Peyer's patch (tissue), 4 donors: Measurements from ENCODE around the gene B4GALT3. TPM values are rescaled to one million over a fixed set of nuclear protein-coding genes. Genes with fewer than 3 reads are reported as not detected.

Experiments
- DNase-seq, 3 donors: peaks; one replicate each; pipeline ENCODE4 v3.0.0-alpha.2; 2017 to 2019
- H3K27ac ChIP-seq, 4 donors: fragments of 200-600 bp; sonication (generic); one replicate each; pipeline ENCODE4 v1.5.1; 2016 to 2019
- H3K27me3 ChIP-seq, 2 donors: fragments of 200-600 bp; sonication (generic); one replicate each; pipeline ENCODE4 v1.5.1; 2019
- H3K36me3 ChIP-seq, 3 donors: fragments of 200-600 bp; sonication (generic); one replicate each; pipeline ENCODE4 v1.5.1; 2016 to 2019
- H3K4me1 ChIP-seq, 4 donors: fragments of 200-600 bp; sonication (generic); one replicate each; pipeline ENCODE4 v1.5.1; 2016 to 2019
- H3K4me3 ChIP-seq, 4 donors: fragments of 200-600 bp; sonication (generic); 1 replicate in 3 of 4; 2 replicates in 1 of 4; pipeline ENCODE4 v1.5.1; 2016 to 2019; ENCODE audit warnings: mild to moderate bottlenecking in 1 of 4
- H3K9me3 ChIP-seq, 4 donors: fragments of 200-600 bp; sonication (generic); one replicate each; pipeline ENCODE4 v1.5.1; 2016 to 2019; ENCODE audit warnings: mild to moderate bottlenecking in 1 of 4
- CTCF ChIP-seq, 6 experiments: fragments of 450-650 bp in 4 of 6; fragments of 200-600 bp in 2 of 6; sonication (generic) in 1 of 6; IDR thresholded peaks; one replicate each; pipeline ENCODE4 v1.5.1; 2017 to 2019; ENCODE audit warnings: antibody characterized with exemption in 6 of 6, mild to moderate bottlenecking in 3 of 6, moderate library complexity in 1 of 6
- POLR2A ChIP-seq, 2 donors: fragments of 450-650 bp; IDR thresholded peaks; one replicate each; pipeline ENCODE4 v1.5.1; 2017; ENCODE audit warnings: antibody characterized with exemption in 2 of 2, mild to moderate bottlenecking in 2 of 2, moderate library complexity in 2 of 2
- total RNA-seq, 4 donors: library from RNA; depleted of rRNA; stranded (reverse); fragments of >200 nt; gene quantifications; one replicate each; pipeline ENCODE4 v1.1.0, GENCODE V29; 2016

B4GALT3 gene
- total RNA-seq, 4 donors from 2014 or later, result 25.2 to 34.1 (median 29.4) TPM

DNA sequence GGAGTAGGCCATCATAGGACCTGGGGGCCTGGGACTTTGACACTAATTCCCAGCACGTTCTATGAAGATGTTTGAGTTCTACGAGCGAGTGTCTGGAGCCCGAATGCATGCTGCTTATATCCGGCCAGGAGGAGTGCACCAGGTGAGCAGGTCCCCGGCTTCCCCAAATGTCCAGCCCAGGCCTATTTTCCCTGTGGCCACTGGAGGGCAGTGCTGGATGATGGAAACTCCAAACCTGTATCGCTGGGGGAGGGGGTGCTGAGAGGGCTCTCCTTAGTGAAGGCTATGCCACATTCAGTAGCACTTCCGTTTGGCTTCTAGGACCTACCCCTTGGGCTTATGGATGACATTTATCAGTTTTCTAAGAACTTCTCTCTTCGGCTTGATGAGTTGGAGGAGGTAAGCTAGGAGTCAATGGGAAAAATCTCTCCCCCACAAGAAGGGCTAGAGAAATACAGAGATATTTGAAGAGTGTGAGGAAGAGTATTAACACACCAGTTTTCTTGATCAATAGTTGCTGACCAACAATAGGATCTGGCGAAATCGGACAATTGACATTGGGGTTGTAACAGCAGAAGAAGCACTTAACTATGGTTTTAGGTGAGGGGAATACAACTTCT, 32.6 kb upstream of the B4GALT3 start:
- Histone ChIP-seq H3K27ac (no peak overlapping the region), H3K36me3 (peaks cover 0 to 94% (median 0%) of the 10 kb centered on the region in 3 donors), H3K4me3 (no peak overlapping the region), H3K4me1 (peaks cover 0 to 25% (median 0%) of the 10 kb centered on the region in 4 donors), H3K9me3 (no peaks in the 10 kb centered on the region), H3K27me3 (no peaks in the 10 kb centered on the region)
- TF ChIP-seq CTCF (IDR thresholded peaks at IDR 0.05), result peak; percentile 74 to 91 (median 85)
- TF ChIP-seq POLR2A (IDR thresholded peaks at IDR 0.05), result no peak
- DNase-seq, result peak; percentile 63 to 85 (median 76)

DNA sequence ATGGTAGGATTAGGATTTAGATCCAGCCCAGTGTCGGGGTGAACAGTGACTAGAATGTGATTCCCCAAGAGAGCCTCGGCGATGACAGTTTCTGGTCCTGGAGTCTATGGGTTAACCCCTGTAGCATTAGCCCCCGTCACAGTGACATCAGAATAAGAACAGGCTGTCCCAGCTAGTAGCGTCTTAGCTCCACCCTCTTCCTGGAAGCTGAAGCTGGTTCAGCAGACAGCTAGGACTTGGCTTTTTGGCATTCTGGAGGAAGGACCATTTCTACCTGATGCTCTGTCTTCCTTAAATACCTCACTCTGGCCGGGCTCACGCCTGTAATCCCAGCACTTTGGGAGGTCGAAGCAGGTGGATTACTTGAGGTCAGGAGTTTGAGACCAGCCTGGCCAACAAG, 29.9 kb upstream of the B4GALT3 start:
- peak in 1 of 3 donors; percentile 74 for DNase-seq
- H3K4me3 ChIP-seq, result no peak overlapping the region
- no peaks in the 10 kb centered on the region for H3K9me3 ChIP-seq
- peaks cover 0 to 83% (median 0%) of the 10 kb centered on the region in 3 donors for H3K36me3 ChIP-seq
- peaks cover 0 to 45% (median 2%) of the 10 kb centered on the region in 4 donors for H3K4me1 ChIP-seq
- TF ChIP-seq CTCF (IDR thresholded peaks at IDR 0.05) (no peak), POLR2A (IDR thresholded peaks at IDR 0.05) (peak in 1 of 2 donors; percentile 53)
- no peaks in the 10 kb centered on the region for H3K27me3 ChIP-seq
- H3K27ac ChIP-seq, result peak overlapping the region; percentile 53 to 81 (median 70)

DNA sequence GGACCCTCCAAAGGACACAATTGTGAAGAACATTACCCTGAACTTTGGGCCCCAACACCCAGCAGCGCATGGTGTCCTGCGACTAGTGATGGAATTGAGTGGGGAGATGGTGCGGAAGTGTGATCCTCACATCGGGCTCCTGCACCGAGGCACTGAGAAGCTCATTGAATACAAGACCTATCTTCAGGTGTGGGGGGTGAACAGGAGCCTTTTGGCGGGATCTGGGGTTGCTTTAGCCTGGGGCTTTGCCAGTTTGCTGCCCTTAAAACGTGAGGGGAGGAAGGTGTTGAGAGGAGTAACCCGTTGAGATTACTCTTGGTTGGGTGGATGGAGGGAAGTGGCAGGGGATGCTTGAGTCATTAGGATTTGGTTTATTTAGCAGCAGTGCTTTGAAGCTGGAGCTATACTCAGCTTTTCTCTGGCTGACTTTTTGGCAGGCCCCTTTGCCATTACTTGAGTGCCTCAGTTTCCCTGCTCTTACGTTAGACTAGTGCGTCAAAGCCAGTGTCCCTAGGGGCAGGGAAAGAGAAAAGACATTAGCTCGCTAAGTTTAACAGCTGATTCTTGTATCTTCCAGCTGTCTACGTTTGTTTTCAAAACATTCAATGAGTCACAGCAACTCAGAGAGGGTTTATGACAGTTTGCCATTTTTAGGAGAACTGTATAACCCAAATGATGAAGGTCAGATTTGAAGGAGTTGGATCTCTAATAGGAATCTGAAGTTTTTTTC, 29.3 kb upstream of the B4GALT3 start:
- no peak for TF ChIP-seq POLR2A (IDR thresholded peaks at IDR 0.05)
- no peak for TF ChIP-seq CTCF (IDR thresholded peaks at IDR 0.05)
- Histone ChIP-seq H3K27ac (peak overlapping the region; percentile 53 to 81 (median 70)), H3K36me3 (peaks cover 0 to 77% (median 0%) of the 10 kb centered on the region in 3 donors), H3K4me3 (no peak overlapping the region), H3K9me3 (no peaks in the 10 kb centered on the region), H3K4me1 (peaks cover 0 to 46% (median 2%) of the 10 kb centered on the region in 4 donors), H3K27me3 (no peaks in the 10 kb centered on the region)
- no peak for DNase-seq

DNA sequence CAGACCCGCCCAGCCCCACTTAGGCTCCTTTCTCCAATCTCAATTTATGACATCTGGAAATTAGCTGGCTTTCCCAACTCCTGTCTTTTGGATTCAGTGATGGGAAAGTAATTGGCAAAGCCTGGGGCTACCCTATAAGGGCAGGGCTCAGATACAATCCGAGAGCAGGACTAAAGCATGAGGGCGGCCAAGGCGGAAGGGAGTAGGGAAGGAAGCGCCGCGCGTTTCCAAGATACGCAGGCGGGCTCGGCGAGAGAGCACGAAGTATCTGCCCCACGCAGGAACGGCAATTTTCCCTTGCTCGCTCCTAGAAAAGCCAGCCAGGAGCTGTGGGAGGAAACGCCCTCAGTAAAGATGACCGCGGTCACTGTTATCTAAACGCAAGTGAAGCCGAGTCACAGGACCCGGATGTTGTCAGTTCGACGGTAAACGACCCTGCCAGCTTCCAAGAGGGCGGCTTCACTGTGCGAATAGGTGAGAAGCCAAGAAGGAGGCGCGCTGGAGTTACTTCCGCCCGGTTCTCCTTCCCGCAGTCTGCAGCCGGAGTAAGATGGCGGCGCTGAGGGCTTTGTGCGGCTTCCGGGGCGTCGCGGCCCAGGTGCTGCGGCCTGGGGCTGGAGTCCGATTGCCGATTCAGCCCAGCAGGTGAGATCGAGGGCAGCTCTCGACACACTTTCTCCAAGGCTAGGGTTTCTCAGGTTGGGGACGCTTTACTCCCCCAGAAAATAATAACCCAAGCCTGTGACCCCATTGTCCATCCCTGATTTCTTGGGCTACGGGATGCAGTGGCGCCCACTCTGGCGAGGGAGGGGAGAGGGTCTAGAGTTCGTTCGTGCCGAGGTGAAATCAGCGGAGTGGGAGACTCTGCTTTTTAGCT, 24.8 kb upstream of the B4GALT3 start, which contains the start of gene NDUFS2:
Gene NDUFS2, plus strand, starts transcription at position 532 of the 877 bp plus-strand sequence. Its CDS starts 19 bp downstream, at position 551.
- H3K9me3 ChIP-seq, result no peaks in the 10 kb centered on the region
- DNase-seq, result peak; percentile 95 to 99 (median 97)
- H3K36me3 ChIP-seq, result peaks cover 0 to 36% (median 0%) of the 10 kb centered on the region in 3 donors
- no peaks in the 10 kb centered on the region for H3K27me3 ChIP-seq
- H3K4me3 ChIP-seq, result peak within 1 kb of the TSS; percentile 62 to 72 (median 67)
- TF ChIP-seq CTCF (IDR thresholded peaks at IDR 0.05) (peak in 2 of 6 experiments; percentile 9 to 12), POLR2A (IDR thresholded peaks at IDR 0.05) (peak; percentile 61 to 83)
- peak within 1 kb of the TSS; percentile 79 to 95 (median 88) for H3K27ac ChIP-seq
- peaks cover 0 to 72% (median 2%) of the 10 kb centered on the region in 4 donors for H3K4me1 ChIP-seq
